ENCODE data around the gene PGAM5. TPM values are rescaled to one million over a fixed set of nuclear protein-coding genes. Genes with fewer than 3 reads are reported as not detected.

PGAM5 gene
- polyA plus RNA-seq, 1 experiment = 8.9 TPM

DNA sequence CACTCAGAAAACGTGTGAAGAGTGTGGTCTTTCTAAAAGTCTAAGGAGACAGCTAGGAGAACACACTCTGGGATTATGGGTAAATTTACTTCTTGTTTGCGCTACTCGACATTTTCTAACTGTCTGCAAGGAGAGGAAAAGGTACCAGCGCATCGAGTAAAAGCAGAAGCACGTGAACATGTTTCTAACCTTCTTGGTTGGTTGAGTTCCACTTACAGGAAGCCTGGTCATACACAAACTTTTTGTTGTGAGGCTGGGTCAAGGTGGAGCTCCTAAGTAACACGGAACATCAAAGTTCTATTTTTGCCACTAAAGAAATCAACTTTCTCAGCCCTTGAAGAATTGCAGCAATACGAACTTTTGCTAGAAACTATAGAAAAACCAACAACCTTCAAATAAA is 31.0 kb downstream of the PGAM5 start:
- DNase-seq (ENCODE audit: low read depth, low spot score) = no peak
- no peak overlapping the region for H3K27ac ChIP-seq (ENCODE audit: low read depth, low read length)
- POLR2A ChIA-PET = no interaction called here
- no peaks in the 10 kb centered on the region for H3K9me3 ChIP-seq (ENCODE audit: control insufficient read depth, insufficient read depth, low read length)
- TF ChIP-seq, protein P1, sequence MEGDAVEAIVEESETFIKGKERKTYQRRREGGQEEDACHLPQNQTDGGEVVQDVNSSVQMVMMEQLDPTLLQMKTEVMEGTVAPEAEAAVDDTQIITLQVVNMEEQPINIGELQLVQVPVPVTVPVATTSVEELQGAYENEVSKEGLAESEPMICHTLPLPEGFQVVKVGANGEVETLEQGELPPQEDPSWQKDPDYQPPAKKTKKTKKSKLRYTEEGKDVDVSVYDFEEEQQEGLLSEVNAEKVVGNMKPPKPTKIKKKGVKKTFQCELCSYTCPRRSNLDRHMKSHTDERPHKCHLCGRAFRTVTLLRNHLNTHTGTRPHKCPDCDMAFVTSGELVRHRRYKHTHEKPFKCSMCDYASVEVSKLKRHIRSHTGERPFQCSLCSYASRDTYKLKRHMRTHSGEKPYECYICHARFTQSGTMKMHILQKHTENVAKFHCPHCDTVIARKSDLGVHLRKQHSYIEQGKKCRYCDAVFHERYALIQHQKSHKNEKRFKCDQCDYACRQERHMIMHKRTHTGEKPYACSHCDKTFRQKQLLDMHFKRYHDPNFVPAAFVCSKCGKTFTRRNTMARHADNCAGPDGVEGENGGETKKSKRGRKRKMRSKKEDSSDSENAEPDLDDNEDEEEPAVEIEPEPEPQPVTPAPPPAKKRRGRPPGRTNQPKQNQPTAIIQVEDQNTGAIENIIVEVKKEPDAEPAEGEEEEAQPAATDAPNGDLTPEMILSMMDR (IDR thresholded peaks at IDR 0.05; ENCODE audit: low read depth, low read length) = no peak
- H3K27me3 ChIP-seq (ENCODE audit: control insufficient read depth, insufficient read depth, low read length) = no peaks in the 10 kb centered on the region
- H3K4me3 ChIP-seq (ENCODE audit: low read depth, low read length) = no peak overlapping the region
- CTCF ChIA-PET = no interaction called here

DNA sequence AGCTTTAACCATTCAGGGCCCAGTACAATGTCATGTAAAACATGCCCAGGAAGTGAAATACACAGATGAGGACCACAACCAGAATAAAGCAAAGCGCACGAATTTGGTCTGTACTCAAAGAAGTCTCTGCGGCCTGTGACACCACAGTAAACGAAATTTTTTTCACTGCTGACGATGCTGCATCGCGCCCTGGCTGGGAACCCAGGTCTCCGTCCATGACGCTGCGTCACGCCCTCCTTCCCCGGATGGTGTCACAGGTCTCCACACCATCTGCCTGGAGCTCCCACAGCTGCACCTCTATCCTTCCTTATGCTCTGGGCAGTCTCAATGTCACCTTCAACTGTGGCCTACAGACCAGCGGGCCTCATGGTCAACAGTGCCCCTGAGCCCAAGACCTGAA is 33.2 kb downstream of the PGAM5 start:
- DNase-seq (ENCODE audit: low read depth, low spot score) = no peak
- Histone ChIP-seq H3K27me3 (ENCODE audit: control insufficient read depth, insufficient read depth, low read length) (no peaks in the 10 kb centered on the region), H3K9me3 (ENCODE audit: control insufficient read depth, insufficient read depth, low read length) (no peaks in the 10 kb centered on the region), H3K27ac (ENCODE audit: low read depth, low read length) (no peak overlapping the region), H3K4me3 (ENCODE audit: low read depth, low read length) (no peak overlapping the region)
- POLR2A ChIA-PET = no interaction called here
- CTCF ChIA-PET = no interaction called here
- TF ChIP-seq, protein P1 (IDR thresholded peaks at IDR 0.05; ENCODE audit: low read depth, low read length) = no peak

DNA sequence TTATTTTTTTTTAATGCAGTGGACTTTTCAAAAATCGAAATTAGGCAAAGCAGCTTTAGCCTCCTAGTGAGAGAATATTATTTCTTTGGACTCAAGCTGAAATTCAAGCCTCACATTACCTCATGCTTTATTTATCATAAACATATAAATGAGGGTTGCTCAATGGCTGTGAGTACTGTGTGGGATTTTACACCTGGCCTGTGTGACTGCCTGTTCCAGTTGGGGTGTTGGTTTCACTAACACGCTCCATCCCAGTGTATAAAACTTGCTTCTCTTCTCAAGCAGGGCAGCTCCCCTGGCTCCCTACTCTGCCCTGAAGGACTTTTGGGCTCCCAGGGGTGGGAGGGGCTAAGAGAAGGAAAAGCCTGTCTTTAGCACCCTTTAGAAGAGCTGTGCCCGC is 36.0 kb downstream of the PGAM5 start:
- H3K4me3 ChIP-seq (ENCODE audit: low read depth, low read length) = no peak overlapping the region
- no peaks in the 10 kb centered on the region for H3K9me3 ChIP-seq (ENCODE audit: control insufficient read depth, insufficient read depth, low read length)
- ChIA-PET CTCF (no interaction called here), POLR2A (no interaction called here)
- TF ChIP-seq, protein P1 (IDR thresholded peaks at IDR 0.05; ENCODE audit: low read depth, low read length) = no peak
- DNase-seq (ENCODE audit: low read depth, low spot score) = no peak
- no peaks in the 10 kb centered on the region for H3K27me3 ChIP-seq (ENCODE audit: control insufficient read depth, insufficient read depth, low read length)
- H3K27ac ChIP-seq (ENCODE audit: low read depth, low read length) = no peak overlapping the region

DNA sequence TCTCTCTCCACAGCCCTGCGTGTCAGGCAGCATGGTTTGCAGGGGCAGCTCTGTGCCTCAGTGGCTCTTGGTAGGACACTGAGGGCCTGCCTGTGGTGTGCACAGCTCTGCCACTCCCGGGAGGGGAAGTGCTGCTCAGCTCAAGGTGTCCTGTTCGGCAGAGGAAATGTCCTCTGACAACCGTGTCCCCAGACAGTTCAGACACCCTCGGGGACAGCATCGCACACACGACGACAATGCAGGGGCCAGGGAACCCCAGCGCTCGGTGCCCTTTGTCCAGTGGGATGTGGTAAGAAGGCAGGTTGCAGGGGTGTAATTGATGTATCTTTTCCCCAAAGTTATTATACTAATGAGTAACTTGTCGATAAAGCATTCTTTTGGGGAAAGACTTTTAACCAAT is 36.8 kb downstream of the PGAM5 start:
- POLR2A ChIA-PET = no interaction called here
- Histone ChIP-seq H3K9me3 (ENCODE audit: control insufficient read depth, insufficient read depth, low read length) (no peaks in the 10 kb centered on the region), H3K4me3 (ENCODE audit: low read depth, low read length) (no peak overlapping the region), H3K27ac (ENCODE audit: low read depth, low read length) (no peak overlapping the region), H3K27me3 (ENCODE audit: control insufficient read depth, insufficient read depth, low read length) (no peaks in the 10 kb centered on the region)
- DNase-seq (ENCODE audit: low read depth, low spot score) = no peak
- TF ChIP-seq, protein P1 (IDR thresholded peaks at IDR 0.05; ENCODE audit: low read depth, low read length) = no peak
- CTCF ChIA-PET = no interaction called here

DNA sequence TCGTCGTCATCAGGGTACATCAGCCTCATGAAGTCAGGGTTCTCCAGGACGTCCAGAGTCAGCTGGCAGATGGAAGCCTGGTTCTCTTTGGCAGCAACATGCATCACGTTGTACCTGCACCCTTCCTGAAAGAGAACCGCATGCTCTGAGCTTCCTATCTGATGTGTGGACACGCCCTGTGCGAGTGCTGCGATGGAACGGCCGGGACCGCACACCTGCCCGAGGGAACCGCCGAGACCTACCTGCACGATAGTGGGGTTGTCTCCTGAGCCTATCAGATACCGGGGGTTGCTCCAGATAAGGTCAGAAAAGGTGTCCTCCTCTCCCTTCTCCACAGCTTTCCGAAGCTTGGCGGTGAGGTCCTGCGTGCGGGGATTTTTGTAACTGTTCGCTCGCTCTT is 37.3 kb downstream of the PGAM5 start:
- no peak overlapping the region for H3K4me3 ChIP-seq (ENCODE audit: low read depth, low read length)
- ChIA-PET POLR2A (no interaction called here), CTCF (no interaction called here)
- no peaks in the 10 kb centered on the region for H3K9me3 ChIP-seq (ENCODE audit: control insufficient read depth, insufficient read depth, low read length)
- DNase-seq (ENCODE audit: low read depth, low spot score) = no peak
- no peaks in the 10 kb centered on the region for H3K27me3 ChIP-seq (ENCODE audit: control insufficient read depth, insufficient read depth, low read length)
- H3K27ac ChIP-seq (ENCODE audit: low read depth, low read length) = no peak overlapping the region
- TF ChIP-seq, protein P1 (IDR thresholded peaks at IDR 0.05; ENCODE audit: low read depth, low read length) = no peak
